NCI-H2081 treated with DMSO at 0.1 percent for 48 hours (cell line): ENCODE results near the gene CREB1.
"Not testable (repeated sequence)": the region's sequence is repeated elsewhere in the genome, so short reads cannot be mapped to it uniquely, and the experiment has no call there.

Experiments used
- DNase-seq: peaks from one replicate; lab custom pipeline; 2025; lab: John Stamatoyannopoulos, UW

The CREB1 gene

DNA sequence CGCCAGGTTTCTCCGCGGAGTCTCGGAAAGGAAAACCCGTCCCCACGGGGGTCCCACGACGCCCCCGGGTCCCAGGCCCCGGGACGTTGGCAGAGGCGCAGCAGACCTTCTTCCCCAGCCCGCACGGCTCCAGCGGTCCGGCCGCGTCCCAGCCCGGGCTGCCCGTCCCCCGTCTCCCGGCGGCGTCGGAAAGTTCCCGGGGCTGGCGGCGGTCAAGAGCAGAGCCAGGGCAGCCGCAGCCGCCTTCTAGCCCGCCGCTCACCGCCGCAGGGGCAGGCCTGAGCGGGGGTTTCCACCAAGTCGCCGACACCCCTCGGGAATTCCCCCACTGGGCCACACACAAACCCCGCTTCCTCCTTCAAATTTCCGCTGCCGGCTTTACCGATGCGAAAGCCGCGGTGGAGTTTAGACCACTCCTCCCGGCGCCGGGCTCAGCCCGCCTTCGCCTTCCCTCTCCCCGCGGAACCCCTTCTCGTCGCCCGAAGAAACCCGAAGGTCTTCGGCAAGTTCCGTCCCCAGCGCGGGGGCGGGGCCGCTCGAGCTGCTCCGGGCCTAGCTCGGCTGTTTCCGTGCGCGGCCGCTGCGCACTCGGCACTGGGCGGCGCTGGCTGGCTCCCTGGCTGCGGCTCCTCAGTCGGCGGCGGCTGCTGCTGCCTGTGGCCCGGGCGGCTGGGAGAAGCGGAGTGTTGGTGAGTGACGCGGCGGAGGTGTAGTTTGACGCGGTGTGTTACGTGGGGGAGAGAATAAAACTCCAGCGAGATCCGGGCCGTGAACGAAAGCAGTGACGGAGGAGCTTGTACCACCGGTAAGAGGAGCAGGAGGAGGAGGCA, at the start of gene CREB1:
CREB1 (plus strand) TSS at position 633 of the 830 bp plus-strand sequence. CDS start 25,674 bp downstream, outside the sequence.
- peak; percentile 85 for DNase-seq

DNA sequence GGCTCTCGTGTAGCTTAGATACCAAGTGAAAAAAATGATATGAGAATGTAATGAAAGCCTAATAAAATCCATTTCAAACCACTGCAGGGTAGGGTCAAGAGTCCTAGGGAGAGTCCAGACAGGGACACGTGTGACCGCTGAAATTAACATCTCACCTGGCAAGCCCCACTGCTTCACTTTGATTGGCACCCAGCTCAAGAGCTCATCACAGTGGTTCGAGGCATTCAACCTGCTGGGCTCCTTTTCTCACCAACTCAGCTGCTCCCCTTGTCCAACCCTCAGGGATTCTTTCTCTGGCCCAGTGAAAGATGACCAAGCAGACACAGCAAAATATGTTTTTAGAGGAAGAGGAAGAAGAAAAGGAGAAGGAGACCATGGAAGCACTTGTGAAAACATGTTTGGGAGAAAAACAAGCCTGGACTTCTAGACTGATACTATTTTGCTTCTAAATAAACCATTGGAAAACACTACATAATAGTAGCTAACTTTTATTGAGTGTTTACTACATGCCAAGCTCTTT, 49.2 kb upstream of the CREB1 start:
- DNase-seq: no peak

DNA sequence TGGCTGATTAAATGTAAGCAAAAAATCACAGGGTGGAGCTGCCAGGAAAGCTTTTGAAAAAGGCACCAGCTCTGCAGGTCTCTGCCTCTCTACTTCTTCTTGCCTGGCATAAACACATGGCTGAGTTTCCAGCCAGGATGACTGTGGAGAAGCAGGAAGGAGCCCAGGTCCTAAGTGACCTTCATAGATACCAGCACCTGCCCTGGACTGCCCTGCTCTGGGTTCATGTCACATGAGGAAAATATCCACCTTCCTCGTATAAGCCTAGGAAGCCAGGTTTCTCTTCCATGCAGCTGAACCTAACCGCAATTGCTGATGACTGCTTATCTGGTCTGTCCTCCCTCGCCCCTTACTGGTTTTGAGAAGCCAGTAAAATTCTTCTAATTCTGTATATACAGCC, 47.8 kb upstream of the CREB1 start:
- DNase-seq: no peak

DNA sequence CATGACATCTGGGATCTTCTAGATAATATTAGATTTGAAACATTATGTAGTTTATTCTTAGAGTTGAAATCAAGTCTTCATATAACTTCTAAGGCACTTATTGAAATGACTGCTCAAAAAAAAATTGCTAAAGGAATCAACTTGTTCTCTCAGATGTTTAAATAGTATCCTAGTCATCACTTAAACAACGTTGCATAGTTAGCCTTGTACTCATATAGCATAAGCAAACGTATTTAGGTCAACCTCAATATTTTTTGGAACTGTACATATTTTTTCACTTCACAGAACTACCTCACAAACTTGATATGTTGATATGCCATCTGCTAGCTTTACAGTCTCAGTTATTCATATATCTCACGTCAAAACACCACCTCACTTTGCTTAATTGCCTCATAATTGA, 47.1 kb upstream of the CREB1 start:
- no peak for DNase-seq

DNA sequence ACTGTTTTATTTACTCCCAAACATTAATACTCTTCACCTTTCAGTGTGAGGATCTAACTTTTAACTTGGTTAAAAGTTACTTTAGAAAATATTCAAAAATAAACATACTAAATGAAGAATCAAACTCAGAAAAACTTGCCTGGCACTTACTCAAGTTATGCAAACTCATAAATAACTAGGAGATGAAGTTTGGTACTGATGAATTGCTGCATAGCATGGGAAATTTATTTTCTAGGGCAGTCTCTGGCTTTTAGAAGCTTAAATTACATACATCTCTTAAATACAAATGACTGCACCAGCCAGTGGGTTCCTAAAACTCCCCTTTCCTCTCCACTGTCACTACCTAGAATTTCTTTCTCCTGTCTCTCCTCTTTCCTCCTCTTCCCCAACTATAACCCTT, 46.7 kb upstream of the CREB1 start:
- DNase-seq: no peak

DNA sequence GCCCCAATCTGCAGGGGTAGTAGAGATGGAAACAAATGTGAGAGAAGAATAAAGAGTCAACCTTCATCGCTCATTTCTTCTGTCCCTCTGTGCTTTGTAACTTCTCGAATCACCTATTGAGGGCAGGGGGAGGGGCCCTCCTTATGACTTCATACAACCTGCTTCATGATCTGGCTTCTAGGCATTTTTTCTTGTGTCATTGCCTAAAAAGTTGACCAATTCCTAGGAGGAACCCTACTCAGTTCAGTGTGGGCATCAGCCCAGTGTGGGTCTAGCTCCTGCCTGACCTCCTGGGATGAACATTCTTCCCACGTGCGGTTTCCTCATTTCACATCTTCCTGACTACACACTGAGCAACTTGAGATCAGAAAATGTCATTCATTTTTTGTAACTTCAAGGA, 46.3 kb upstream of the CREB1 start:
- DNase-seq: no peak

DNA sequence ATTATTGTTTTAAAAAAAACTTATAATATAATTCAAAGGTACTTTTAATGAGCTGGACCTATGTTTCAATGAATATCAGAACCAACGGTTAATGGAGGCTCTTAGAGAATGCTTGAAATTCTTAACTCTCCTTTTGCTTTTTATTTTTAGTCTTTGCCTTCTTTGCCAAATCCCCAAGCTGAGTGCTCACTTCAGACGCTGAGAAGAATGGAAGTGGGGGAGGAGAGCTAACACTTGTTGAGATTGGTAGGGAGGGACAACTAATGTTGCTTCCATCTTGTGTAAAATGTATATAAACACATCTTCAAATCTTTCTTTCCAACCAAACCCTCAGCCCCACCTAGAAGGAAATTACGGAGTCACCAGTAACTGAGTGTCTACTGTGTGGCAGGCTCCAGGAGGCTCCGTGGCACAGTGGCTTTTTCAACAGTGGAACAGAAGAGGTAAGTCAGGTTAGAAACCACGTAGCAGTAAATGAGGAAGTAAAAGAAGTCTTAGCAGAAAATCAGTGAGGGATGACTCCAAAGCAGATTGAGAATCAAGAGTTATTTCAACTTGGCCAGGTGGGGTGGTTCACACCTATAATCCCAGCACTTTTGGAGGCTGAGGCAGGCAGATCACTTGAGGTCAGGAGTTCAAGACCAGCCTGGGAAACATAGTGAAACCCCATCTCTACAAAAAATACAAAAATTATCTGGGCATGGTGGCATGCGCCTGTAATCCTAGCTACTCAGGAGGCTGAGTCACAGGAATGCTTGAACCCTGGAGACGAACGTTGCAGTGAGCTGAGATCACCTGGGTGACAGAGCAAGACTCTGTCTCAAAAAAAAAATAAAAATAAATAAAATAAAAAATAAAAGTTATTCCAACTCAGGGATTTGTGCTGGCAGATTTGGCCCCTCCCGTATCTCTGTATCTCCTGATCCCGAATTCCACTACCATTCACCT, 45.0 kb upstream of the CREB1 start:
- DNase-seq: no peak

DNA sequence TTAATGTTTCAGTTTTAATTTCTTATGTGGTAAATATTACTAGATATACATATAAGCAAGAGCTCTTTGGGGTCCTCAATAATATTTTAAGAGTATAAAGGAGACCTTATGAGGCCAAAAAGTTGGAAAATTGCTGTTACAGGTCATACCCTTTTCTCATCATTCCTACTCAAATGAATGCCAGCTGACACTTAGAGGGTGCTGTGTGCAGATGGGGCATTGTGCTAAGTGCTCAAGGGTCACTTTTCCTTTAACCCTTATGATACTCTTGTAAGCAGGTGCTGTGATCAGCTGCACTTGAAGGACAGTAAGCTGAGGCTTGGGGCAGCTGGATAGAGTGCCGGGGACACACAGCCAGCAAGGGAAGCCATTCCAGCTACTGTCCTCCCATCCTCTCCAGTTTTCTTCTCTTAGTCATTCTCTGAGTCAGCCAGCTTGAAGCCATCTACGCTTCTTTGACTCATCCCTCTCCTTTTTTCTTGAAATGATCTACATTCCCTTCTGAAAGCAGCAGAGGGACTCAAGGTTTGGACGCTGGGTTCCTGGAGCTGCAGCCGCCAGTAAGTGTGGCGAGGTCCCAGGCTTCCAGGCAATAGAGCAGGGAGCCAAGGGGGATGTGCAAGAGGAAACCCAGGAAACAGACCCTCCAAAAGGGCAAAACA, 42.0 kb upstream of the CREB1 start:
- DNase-seq: no peak

DNA sequence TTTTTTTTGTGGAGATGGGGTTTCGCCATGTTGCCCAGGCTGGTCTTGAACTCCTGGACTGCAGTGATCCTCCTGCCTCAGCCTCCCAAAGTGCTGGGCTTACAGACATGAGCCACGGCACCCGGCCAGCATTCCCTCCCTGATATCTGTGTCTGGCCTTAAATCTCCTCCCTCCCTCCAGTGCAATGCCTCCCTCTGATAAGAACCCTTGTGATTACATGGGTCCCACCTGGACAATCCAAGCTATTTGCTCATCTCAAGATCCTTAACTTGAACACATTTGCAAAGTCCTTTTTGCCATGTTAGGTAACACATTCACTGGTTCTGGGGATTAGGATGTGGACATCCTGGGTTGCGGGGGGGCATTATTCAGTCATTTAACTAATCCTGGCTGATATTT, 40.5 kb upstream of the CREB1 start:
- no peak for DNase-seq

DNA sequence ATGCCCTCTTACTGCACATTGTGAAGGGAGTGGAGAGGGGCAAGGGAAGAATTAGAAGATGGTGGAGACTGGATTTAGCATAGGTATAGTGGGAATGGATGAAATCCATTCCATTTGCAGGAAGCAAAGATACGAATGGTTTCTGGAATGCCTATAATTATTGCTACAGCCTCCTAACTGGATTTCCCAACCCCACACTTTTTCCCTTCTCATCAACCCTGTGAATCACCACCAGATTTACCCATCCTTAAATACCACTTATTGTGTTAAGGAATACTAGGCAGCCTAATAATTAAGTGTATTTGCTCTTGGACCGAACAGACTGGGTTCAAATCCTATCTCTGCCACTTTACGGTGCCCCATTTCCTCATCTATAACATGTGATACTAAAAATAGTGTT, 39.3 kb upstream of the CREB1 start:
- DNase-seq: no peak

DNA sequence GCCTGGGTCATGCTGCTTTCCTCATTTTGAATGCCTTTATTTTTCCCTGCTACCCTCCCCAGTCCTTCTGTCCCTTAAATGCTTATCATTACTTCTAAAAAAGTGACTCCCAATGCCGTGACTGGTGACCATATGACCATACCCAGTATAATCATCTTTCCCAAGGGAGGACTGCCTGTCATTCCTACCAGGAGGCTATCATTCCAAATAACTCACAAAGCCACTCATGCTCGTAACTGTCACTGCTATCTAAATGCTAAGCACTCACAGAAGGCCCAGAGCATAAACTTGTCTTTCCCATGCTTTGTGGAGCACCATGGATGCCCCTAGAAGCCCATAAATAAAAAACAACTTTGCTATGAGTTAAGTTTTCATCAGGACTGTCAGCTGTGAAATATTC, 38.7 kb upstream of the CREB1 start:
- DNase-seq: no peak

DNA sequence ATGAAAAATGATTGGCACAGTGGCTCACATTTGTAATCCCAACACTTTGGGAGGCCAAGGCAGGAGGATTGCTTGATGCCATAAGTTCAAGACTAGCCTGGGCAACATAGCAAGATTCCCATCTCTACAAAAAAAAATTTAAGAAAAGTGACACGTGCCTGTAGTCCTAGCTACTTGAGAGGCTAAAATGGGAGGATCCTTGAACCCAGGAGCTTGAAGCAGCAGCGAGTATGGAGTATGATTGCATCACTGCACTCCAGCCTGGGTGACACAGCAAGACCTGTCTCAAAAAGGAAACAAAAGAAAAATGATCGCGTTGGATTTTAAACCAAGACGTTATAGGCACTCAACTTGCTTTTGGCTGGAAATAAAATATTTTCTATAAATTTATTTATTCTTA, 37.8 kb upstream of the CREB1 start:
- no peak for DNase-seq

DNA sequence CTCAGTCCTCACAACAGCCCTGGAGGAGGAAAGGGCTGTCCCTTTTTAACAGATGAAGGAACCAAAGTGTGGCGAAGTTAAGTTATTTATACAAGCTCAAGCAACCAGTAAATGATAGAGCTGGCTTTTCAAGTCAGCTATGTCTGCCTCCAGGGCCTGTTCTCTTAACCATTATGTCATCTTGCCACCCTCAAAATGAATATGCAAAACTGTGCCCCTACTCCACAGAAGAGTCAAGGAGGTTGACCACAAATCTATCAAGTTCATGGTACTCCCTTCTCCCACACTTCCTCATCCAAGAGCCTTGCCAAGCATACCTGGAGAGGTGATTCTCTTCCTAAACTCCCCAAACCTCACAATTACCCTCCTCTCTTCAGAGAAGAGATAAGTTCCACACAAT, 37.3 kb upstream of the CREB1 start:
- DNase-seq: no peak

DNA sequence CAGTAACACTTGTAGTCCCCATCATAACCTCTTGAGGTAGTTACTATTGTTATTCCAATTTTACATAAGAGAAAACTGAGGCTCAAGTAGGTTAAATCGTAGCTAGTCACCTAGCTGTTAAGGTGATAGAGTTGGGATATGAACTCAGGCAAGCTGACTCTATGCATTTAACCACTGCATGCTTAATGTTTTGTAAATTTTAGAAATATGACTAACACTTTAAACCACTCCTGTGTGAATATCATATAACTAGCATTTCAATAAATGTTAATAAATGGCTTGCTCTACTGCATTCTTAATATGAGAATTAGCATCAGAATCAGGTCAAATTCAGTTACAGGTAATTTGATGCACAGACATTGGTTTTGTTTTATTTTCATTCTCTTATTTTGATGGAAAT, 35.6 kb upstream of the CREB1 start:
- DNase-seq: no peak

DNA sequence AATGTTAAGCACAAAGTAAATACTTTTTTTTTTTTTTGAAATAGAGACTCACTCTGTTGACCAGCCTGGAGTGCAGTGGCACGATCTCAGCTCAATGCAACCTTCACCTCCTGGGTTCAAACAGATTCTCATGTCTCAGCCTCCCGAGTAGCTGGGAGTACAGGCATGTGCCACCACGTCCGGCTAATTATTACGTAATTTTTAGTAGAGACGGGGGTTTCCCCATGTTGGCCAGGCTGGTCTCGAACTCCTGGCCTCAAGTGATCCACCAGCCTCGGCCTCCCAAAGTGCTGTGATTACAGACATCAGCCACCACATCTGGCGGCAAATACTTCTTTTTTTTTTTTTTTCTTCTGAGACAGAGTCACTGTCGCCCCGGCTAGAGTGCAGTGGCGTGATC, 32.8 kb upstream of the CREB1 start:
- DNase-seq: not testable (repeated sequence)

DNA sequence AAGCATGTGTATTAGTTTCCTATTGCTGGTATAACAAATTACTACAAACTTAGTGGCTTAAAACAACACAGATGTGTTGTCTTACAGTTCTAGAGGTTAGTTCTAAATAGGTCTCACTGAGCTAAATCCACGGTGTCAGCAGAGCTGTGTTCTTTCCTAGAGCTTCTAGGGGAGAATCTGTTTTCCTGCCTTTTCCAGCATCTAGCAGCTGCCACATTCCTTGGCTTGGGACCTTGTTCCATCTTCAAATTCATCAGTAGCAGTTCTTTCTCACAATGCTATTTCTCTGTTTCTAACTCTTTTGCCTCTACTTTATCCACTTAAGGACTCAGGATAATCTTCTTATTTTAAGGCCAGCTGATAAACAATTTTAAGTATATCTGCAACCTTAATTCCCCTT, 32.2 kb upstream of the CREB1 start:
- no peak for DNase-seq

DNA sequence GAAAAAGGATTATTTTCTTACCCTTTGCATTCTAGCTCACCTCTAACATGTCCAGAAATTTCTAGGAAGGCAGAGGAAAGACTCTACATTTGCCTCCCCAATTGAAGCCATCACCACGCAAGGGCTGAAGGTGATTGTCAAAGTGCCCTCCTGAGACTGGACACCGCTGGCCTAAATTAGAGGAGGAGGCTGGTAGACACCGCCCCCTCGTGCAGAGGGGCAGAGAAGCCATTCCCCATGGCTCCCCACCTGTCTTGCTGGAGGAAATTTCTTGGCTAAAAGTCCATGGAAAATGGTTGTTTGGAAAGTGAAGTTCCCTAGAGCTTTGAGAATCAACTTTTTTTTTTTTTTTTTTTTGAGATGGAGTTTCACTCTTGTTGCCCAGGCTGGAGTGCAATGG, 31.3 kb upstream of the CREB1 start:
- no peak for DNase-seq

DNA sequence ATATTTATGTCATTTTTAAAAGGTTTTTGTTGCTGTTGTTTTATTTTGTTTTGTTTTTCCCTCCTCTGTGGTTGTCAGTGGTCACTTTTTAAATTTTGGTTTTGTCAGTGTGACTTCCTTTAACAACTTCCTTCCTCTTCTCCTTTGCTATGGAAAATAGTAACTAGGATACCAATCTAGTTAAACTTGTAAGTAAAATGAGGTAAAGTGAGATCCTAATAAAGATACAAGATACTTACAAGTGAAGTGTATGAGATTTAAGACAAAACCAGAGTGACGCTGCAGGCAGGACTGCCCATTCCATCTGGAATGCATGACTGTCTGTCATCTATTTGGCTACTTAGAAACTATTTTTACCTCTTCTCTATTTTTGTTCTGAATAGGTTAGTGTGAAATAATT, 30.6 kb upstream of the CREB1 start:
- no peak for DNase-seq

DNA sequence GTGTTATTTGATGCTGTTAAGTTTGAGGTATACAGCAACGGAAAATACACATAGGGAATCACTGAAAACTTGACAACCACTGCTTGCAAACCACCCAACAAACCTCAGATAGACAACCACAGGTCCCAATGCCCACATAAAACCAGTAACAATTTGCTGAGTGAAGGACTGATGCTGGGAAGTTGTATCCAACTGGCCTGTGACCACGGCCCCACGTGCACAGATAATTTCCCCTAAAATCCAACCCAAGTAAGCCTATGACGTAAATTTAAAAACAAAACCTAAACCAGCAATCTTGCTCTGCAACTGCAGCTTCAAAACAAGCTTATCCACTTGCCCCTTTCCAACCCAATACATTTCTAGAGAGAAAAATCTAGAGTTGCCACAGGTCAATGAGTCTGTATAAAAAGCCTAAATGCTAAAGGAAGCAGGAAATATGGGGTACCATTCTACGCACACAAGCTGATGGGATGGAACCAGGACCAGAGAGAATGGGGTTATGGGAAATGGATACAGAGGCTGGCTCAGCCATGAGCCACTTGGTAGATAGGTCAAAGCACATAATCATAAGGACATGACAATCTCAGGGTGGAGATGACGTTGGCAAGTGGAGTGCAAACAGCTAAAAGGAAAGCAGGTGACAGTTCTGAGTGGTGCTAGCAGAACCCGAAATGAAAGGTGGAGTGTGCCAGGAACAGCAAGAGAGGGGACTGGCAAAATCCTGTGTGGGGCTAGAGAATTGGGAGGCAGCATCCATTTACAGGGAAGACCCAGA, 27.8 kb upstream of the CREB1 start:
- DNase-seq: no peak

DNA sequence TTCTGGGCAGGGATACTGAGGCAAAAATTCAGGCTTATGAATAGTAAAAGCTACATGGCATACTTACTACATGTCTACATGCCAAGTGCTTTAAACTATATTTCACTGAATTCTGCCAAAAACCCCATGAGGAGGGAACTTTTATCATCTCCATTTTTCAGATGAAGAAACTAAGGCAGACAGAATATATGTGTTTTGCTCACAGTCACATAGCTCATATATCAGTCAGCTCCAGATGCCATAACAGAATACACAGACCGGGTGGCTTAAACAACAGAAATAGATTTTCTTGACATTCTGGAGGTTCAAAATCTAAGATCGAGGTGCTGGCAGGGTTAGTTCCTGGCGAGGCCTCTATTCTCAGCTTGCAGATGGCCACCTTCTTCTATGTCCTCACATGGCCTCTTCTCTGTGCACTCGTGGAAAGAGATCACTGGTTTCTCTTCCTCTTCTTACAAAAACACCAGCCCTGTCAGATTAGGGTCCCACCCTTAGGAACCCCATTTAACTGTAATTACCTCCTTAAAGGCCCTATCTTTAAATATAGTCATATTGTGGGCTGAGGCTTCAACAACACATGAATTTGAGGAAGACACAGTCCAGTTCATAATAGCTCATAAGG, 27.1 kb upstream of the CREB1 start:
- no peak for DNase-seq

DNA sequence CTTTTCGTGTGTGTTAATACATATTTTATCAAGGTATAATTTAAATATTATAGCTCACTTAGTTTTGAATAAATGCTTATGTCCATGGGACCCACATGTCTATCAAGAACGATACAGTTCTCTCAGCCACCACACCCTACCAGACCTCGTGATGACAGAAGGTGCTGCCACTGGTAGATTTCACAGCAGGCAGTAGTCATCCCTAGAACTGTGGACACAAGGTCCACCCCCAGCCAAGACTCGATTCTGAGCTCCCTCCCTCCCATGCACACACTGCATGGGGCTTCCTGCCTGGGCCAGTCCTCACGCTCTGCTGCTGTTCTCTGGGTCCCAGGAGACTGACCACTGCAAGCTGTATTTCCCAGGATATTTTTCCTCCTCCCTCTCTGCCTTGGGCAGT, 26.5 kb upstream of the CREB1 start:
- no peak for DNase-seq
